HPDE6-E6E7 (cell line): ENCODE measurements around the gene RRAS2.
"Not testable (repeated sequence)": the region's sequence is repeated elsewhere in the genome, so short reads cannot be mapped to it uniquely, and the experiment has no call there.

ENCODE experiments used
- DNase-seq: peaks from one replicate; pipeline ENCODE4 v3.0.0; 2011; ENCODE audit warnings: missing footprints; ENCODE audit errors: extremely low spot score

RRAS2 gene

GRCh38 chr11:14371249-14371648, 12.3 kb upstream of the RRAS2 start:
- DNase-seq = no peak

DNA sequence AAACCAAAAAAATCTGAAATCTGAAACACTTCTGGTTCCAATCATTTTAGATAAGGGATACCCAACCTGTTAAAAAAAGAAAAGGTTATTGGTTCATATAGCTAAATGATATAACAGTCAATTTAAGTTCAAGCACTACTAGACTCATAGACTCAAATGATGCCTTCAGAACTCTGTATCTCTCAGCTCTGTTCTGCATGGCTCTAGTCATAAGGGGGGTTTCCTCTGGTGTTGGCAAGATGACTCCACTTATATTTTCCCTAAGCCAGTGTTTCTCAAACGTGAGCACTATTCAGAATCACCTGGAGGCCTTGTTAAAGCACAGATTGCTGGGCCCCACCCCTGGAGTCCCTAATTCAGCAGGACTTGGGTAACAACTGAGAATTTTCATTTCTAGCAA, 11.5 kb upstream of the RRAS2 start:
- DNase-seq = no peak

GRCh38 chr11:14369598-14369997, 10.6 kb upstream of the RRAS2 start:
- no peak for DNase-seq

GRCh38 chr11:14366936-14367335, 8.0 kb upstream of the RRAS2 start:
- no peak for DNase-seq

- no peak for DNase-seq
These were observed 5.3 kb upstream of the RRAS2 start for GRCh38 chr11:14364322-14364721.

GRCh38 chr11:14362611-14363010, 3.6 kb upstream of the RRAS2 start:
- no peak for DNase-seq

GRCh38 chr11:14361951-14362350, 3.0 kb upstream of the RRAS2 start:
- no peak for DNase-seq

DNA sequence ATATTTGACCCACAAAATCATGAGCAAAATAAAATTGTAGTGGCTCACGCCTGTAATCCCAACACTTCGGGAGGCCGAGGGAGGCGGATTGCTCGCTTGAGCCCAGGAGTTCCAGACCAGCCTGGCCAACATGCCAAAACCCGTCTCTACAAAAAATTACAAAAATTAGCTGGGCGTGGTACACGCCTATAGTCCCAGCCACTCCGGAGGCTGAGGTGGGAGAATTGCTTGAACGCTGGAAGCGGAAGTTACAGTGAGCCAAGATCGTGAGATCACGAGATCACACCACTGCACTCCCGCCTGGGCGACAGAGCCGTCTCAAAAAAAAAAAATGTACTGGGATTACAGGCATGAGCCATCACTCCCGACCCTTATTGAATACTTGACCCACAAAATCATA, 2.0 kb upstream of the RRAS2 start:
- DNase-seq = no peak

- DNase-seq = no peak
These were observed 583 bp upstream of the RRAS2 start for GRCh38 chr11:14359501-14360031.

DNA sequence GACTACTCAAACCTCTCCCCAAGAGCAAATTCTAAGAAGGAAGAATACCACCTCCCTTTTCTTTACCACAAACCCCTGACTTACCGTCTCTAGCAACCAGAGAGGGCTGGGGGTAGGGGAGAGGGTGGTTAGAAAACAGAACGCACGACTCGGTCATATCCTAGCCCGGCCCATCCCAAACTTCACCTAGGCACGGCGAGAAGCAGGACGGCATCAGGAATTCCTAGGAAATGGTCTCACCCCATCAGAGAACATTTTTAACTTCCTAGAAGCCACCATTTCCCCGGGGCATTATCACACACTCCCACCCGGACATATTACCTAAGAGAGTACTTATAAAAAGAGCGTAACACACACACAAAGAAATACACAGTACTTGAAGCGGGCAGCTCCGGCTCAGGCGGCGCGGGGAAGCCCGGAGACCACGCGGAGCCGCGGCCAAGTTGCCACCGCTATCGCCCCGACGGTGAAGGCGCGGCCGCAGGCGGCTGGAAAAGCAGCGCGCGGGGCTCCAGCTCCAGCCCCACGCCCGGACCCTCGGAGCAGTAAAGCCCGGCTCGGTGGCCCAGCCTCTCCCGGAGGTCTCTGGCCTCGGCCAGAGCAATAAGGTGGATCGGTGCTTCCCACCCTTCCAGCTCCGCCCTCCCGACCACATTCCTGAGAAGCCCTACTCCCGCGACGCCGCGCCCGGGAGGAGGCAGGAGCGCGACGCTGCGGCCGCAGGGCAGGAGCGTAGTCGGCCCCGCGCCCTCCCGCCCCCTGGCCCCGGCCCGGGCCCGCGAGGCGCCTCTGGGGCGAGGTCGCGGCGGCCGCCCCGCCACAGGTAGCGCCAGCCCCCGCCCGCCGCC, 878 bp downstream of the RRAS2 start:
- DNase-seq = peak; percentile 45

GRCh38 chr11:14356342-14356741, 2.6 kb downstream of the RRAS2 start:
- no peak for DNase-seq

- not testable (repeated sequence) for DNase-seq
These were observed 4.4 kb downstream of the RRAS2 start for GRCh38 chr11:14354604-14355003.

- DNase-seq = no peak
These were observed 8.2 kb downstream of the RRAS2 start for GRCh38 chr11:14350716-14351238.

- DNase-seq = no peak
These were observed 8.8 kb downstream of the RRAS2 start for GRCh38 chr11:14350215-14350614.

- no peak for DNase-seq
These were observed 11.0 kb downstream of the RRAS2 start for GRCh38 chr11:14347991-14348390.

- no peak for DNase-seq
These were observed 11.5 kb downstream of the RRAS2 start for GRCh38 chr11:14347494-14347893.

- DNase-seq = no peak
These were observed 12.6 kb downstream of the RRAS2 start for GRCh38 chr11:14346303-14346955.

DNA sequence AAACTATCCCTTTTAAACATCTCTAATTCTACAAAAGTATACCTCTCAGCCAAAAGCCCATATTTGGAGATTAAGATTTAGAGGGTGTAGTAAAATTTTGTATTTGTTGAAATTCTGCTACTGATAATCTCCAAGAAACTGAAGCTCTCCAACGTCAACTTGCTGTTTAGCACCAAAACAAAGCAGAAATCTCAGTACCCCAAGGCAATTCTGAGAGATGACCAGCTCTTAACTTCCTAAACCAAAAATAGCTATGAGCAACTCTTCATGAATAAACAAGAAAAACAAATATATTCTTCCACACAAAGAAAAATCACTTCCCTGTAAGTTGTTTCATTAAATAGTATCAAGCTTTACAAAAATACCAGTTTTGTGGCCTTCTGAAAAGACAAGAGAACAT, 13.3 kb downstream of the RRAS2 start:
- DNase-seq = no peak

- DNase-seq = not testable (repeated sequence)
These were observed 14.0 kb downstream of the RRAS2 start for GRCh38 chr11:14345016-14345415.

- no peak for DNase-seq
These were observed 16.1 kb downstream of the RRAS2 start for GRCh38 chr11:14342906-14343305.

GRCh38 chr11:14341968-14342367, 17.0 kb downstream of the RRAS2 start:
- DNase-seq = no peak

GRCh38 chr11:14340721-14341120, 18.3 kb downstream of the RRAS2 start:
- no peak for DNase-seq

DNA sequence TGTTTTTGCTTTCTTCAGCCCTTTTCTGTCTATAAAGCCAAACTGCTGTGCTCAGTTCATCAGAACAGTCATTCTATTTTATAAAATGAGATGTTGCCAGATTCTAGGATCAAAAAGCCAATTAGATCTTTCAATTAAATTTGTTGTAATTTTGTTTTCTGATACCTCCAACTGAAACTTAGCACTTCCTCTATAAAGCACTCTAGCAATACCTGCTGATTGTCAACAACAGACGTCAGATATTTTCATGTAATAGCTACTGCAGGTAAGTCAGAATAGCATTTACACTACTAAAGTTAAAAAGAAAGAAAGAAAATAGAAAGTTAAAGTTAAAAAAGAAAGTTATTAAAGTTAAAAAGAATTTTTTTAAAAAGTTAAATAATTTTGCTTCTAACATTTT, 19.6 kb downstream of the RRAS2 start:
- DNase-seq = no peak
